ENCODE data around the gene MIER3.

DNA sequence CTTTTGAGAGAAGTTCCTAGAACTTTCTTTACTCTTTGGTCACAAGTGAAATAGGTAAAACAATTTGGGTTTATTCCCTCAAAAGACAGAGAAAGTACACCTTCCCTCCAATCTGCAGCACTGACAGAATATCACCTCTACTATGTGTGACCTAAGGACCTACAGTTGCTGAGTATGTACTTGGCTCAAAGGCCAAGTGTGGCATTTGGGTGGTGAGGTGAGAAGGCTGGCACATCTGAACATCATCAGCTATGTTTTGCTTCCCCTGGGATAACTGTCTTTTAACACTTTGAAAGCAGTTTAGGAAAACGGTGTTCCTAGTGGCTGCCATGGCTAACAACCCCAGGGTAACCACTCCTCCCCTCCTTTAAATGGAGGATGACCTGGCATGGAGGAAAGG, 17.6 kb downstream of the MIER3 start:
- no peak for TF ChIP-seq GATA3 (IDR thresholded peaks at IDR 0.05; ENCODE audit: low read depth, low read length)
- no peak for TF ChIP-seq GATA2 (IDR thresholded peaks at IDR 0.05; ENCODE audit: low read depth, low read length)
